Neural crest cell (in vitro differentiated cells): ENCODE results near the gene AKR1C3. TPM values are rescaled to one million over a fixed set of nuclear protein-coding genes. Genes with fewer than 3 reads are reported as not detected.
"Not testable (repeated sequence)": the region's sequence is repeated elsewhere in the genome, so short reads cannot be mapped to it uniquely, and the experiment has no call there.

Experiments
- DNase-seq: peaks from one replicate; pipeline ENCODE4 v3.0.0; 2021; ENCODE audit warnings: low read depth, mixed read lengths, low spot score
- H3K27ac Mint-ChIP-seq: one replicate; pipeline ENCODE4 v1.8.0; 2021; ENCODE audit warnings: mild to moderate bottlenecking, mixed read lengths; ENCODE audit not compliant: unreplicated experiment
- H3K27me3 Mint-ChIP-seq: 2 replicates; pipeline ENCODE4 v1.8.0; 2021; ENCODE audit warnings: low read depth, mild to moderate bottlenecking, mixed read lengths
- H3K36me3 Mint-ChIP-seq: 2 replicates; pipeline ENCODE4 v1.8.0; 2021; ENCODE audit warnings: low read depth, mild to moderate bottlenecking, mixed read lengths
- H3K4me1 Mint-ChIP-seq: 2 replicates; pipeline ENCODE4 v1.8.0; 2021; ENCODE audit warnings: mixed read lengths
- H3K4me3 Mint-ChIP-seq: one replicate; pipeline ENCODE4 v1.8.0; 2021; ENCODE audit warnings: mild to moderate bottlenecking, mixed read lengths
- H3K9me3 Mint-ChIP-seq: 2 replicates; pipeline ENCODE4 v1.8.0; 2021; ENCODE audit warnings: mixed read lengths
- long read RNA-seq: library from polyadenylated mRNA; unstranded; transcript quantifications from one replicate; pipeline ENCODE4 v2.0.0, GENCODE V29; 2020
- total RNA-seq: library from RNA; stranded (reverse); gene quantifications from 2 replicates; pipeline ENCODE4 v1.2.1, GENCODE V29; 2021
- TF ChIP-seq, protein P1 (sequence below): fragments of 200-600 bp; sonication (generic); conservative IDR thresholded peaks from 2 replicates; pipeline ENCODE4 v1.5.0; 2021; ENCODE audit warnings: antibody characterized with exemption, mild to moderate bottlenecking

Gene AKR1C3
- 0.19 TPM in 1 of 2 replicates, not detected in the other for total RNA-seq
- long read RNA-seq, partial matches to known transcripts = 0 of 2 reads
- long read RNA-seq, other reads (novel, unspliced or antisense) = 0 of 2 reads

DNA sequence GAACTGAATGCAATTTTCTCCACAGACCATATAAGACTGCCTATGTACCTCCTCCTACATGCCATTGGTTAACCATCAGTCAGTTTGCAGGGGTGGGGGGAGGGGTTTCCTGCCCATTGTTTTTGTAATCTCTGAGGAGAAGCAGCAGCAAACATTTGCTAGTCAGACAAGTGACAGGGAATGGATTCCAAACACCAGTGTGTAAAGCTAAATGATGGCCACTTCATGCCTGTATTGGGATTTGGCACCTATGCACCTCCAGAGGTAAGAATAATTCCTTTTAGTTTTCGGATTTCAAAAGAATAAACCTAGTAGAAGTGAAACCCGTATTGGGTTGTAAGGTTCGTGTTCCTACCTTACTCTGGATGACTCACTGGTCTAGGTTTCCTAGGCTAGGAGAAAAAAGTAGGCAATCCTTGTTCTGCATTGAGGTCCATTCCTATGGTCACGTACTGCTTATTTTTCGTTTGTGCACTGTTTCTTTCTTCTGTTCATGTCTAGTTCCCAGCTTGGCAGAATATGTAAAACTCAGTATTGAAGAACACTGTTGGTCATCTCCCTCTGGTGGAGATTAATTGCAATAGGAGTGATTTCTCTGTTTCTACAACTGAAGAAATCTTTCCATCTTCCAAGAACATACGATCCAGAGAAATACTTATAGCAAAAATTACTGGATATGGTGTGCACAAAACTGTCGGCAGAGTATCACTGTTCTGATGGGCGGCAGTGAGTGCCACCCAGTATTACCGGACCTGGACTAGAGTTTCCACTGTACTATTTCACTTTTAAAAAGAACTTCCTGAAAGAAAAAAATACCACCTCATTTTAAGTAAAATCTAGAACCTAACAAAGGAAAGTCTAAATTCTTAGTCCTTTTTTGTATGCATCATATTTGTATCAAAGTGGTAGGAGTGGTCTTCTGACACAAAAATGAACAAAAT is at the start of gene AKR1C3:
Gene AKR1C3, plus strand, starts transcription at position 150 of the 941 bp plus-strand sequence. Its CDS starts 31 bp downstream, at position 181.
- DNase-seq = no peak
- peaks cover 8% of the 10 kb centered on the region for H3K9me3 Mint-ChIP-seq
- no peaks in the 10 kb centered on the region for H3K36me3 Mint-ChIP-seq
- no peak within 1 kb of the TSS for H3K27ac Mint-ChIP-seq
- TF ChIP-seq, protein P1, sequence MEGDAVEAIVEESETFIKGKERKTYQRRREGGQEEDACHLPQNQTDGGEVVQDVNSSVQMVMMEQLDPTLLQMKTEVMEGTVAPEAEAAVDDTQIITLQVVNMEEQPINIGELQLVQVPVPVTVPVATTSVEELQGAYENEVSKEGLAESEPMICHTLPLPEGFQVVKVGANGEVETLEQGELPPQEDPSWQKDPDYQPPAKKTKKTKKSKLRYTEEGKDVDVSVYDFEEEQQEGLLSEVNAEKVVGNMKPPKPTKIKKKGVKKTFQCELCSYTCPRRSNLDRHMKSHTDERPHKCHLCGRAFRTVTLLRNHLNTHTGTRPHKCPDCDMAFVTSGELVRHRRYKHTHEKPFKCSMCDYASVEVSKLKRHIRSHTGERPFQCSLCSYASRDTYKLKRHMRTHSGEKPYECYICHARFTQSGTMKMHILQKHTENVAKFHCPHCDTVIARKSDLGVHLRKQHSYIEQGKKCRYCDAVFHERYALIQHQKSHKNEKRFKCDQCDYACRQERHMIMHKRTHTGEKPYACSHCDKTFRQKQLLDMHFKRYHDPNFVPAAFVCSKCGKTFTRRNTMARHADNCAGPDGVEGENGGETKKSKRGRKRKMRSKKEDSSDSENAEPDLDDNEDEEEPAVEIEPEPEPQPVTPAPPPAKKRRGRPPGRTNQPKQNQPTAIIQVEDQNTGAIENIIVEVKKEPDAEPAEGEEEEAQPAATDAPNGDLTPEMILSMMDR = peak; percentile 71
- no peaks in the 10 kb centered on the region for H3K27me3 Mint-ChIP-seq
- no peaks in the 10 kb centered on the region for H3K4me1 Mint-ChIP-seq
- no peak within 1 kb of the TSS for H3K4me3 Mint-ChIP-seq

DNA sequence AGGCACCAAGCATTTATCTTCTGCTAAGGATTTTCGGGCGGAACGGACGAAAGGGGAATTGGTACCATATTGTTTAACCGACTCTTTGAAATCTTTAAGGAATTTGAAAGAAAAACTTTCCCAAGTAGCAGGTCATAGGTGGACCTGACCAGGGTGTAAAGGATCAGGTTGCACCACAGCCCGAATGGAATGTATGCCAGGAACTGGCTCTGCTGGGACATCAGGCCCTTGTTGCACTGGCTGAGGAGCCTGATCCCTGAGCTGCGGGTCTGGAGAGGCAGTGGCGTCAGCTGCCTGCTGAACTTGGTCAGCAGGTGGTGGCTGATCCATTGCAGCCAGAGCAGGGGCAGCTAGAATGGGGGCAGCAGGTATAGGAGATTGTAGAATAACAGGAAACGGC is 49.1 kb upstream of the AKR1C3 start:
- Mint-ChIP-seq H3K36me3 (peaks cover 2% of the 10 kb centered on the region), H3K27me3 (no peaks in the 10 kb centered on the region), H3K27ac (no peak overlapping the region), H3K4me1 (no peaks in the 10 kb centered on the region), H3K9me3 (peaks cover 13% of the 10 kb centered on the region), H3K4me3 (no peak overlapping the region)
- DNase-seq = no peak
- TF ChIP-seq, protein P1 = no peak

GRCh38 chr10:5046410-5046809 is 47.8 kb upstream of the AKR1C3 start:
- H3K4me3 Mint-ChIP-seq = no peak overlapping the region
- H3K27ac Mint-ChIP-seq = no peak overlapping the region
- H3K36me3 Mint-ChIP-seq = peaks cover 2% of the 10 kb centered on the region
- H3K4me1 Mint-ChIP-seq = no peaks in the 10 kb centered on the region
- no peaks in the 10 kb centered on the region for H3K27me3 Mint-ChIP-seq
- TF ChIP-seq, protein P1 = no peak
- H3K9me3 Mint-ChIP-seq = peaks cover 12% of the 10 kb centered on the region
- DNase-seq = no peak

GRCh38 chr10:5047055-5047454 is 47.2 kb upstream of the AKR1C3 start:
- H3K27me3 Mint-ChIP-seq, H3K4me1 Mint-ChIP-seq, H3K4me3 Mint-ChIP-seq, DNase-seq, H3K36me3 Mint-ChIP-seq: not testable (repeated sequence)
- Mint-ChIP-seq H3K9me3 (peaks cover 12% of the 10 kb centered on the region), H3K27ac (peak overlapping the region; percentile 92)

- DNase-seq = no peak
- Mint-ChIP-seq H3K36me3 (peaks cover 2% of the 10 kb centered on the region), H3K9me3 (peaks cover 8% of the 10 kb centered on the region), H3K4me3 (no peak overlapping the region), H3K27me3 (no peaks in the 10 kb centered on the region), H3K27ac (no peak overlapping the region), H3K4me1 (no peaks in the 10 kb centered on the region)
- TF ChIP-seq, protein P1 = no peak
Observed at GRCh38 chr10:5047912-5048628, 46.1 kb upstream of the AKR1C3 start.

GRCh38 chr10:5052951-5053500 is 41.2 kb upstream of the AKR1C3 start:
- H3K36me3 Mint-ChIP-seq, H3K4me1 Mint-ChIP-seq, H3K9me3 Mint-ChIP-seq, DNase-seq, H3K4me3 Mint-ChIP-seq, H3K27ac Mint-ChIP-seq, H3K27me3 Mint-ChIP-seq: not testable (repeated sequence)

DNA sequence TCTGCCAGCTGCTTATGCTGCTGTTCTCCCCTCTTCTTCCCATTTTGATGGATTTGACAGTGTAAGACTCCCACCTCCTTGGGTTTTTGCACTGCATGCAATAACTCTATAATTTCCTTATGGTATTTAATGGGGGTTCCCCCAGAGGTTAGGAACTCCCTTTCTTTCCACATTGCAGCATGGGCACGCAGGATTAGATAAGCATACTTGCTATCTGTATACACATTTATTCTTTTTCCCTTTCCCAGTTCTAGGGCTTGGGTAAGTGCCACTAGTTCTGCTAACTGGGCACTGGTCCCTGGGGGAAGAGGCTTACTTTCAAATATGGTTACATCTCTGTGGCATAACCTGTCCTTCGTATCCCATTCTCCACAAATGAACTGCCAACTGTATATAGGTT is 39.4 kb upstream of the AKR1C3 start:
- not testable (repeated sequence) for H3K27ac Mint-ChIP-seq, H3K4me3 Mint-ChIP-seq, H3K9me3 Mint-ChIP-seq, H3K4me1 Mint-ChIP-seq, DNase-seq, H3K27me3 Mint-ChIP-seq, H3K36me3 Mint-ChIP-seq

GRCh38 chr10:5059267-5059666 is 34.9 kb upstream of the AKR1C3 start:
- not testable (repeated sequence) for H3K27ac Mint-ChIP-seq, H3K36me3 Mint-ChIP-seq, H3K27me3 Mint-ChIP-seq, H3K9me3 Mint-ChIP-seq, H3K4me3 Mint-ChIP-seq, DNase-seq, H3K4me1 Mint-ChIP-seq

DNA sequence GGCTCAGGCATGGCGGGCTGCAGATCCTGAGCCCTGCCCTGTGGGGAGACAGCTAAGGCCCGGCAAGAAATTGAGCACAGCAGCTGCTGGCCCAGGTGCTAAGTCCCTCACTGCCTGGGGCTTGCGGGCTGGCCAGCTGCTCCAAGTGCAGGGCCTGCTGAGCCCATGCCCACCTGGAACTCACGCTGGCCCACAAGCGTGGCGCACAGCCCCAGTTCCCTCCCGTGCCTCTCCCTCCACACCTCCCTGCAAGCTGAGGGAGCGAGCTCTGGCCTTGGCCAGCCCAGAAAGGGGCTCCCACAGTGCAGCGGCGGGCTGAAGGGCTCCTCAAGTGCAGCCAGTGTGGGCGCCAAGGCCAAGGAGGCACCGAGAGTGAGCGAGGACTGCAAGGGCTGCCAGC is 33.4 kb upstream of the AKR1C3 start:
- not testable (repeated sequence) for H3K27me3 Mint-ChIP-seq, H3K4me3 Mint-ChIP-seq, H3K27ac Mint-ChIP-seq, H3K36me3 Mint-ChIP-seq, H3K4me1 Mint-ChIP-seq, H3K9me3 Mint-ChIP-seq, DNase-seq
